ENCODE data around the gene CDH23. TPM values are rescaled to one million over a fixed set of nuclear protein-coding genes. Genes with fewer than 3 reads are reported as not detected.

The CDH23 gene
- total and polyA plus RNA-seq, 9 of the 15 experiments (the other 6 are each of a cell fraction or from before 2014, with no cell fraction given), result 0.18 to 1.2 (median 0.47) TPM

GRCh38 chr10:71746344-71747037, 349.8 kb downstream of the CDH23 start (continued):
- TF ChIP-seq REST (IDR thresholded peaks at IDR 0.05; ENCODE audit: borderline replicate concordance) (peak; percentile 81), REST (CRISPR knock-in tag; IDR thresholded peaks at IDR 0.05; ENCODE audit: low read depth) (peak; percentile 51), CBFA2T3 (IDR thresholded peaks at IDR 0.05) (peak; percentile 59), NR2C1 (IDR thresholded peaks at IDR 0.05) (peak; percentile 57; the same call in 1 of the 2 replicates), NR2C1 (tag; IDR thresholded peaks at IDR 0.05) (peak; percentile 73), POLR2B (IDR thresholded peaks at IDR 0.05; ENCODE audit: low read depth, partially characterized antibody) (no peak), NR2F6 (CRISPR knock-in tag; IDR thresholded peaks at IDR 0.05) (no peak), TCF7 (IDR thresholded peaks at IDR 0.05; ENCODE audit: borderline replicate concordance) (peak; percentile 82; the same call in 1 of the 2 replicates), WHSC1 (IDR thresholded peaks at IDR 0.05; ENCODE audit: low read length) (no peak), BMI1 (IDR thresholded peaks at IDR 0.05; ENCODE audit: low read length) (no peak), ZNF23 (CRISPR knock-in tag; IDR thresholded peaks at IDR 0.05) (no peak), ETS2 (tag; IDR thresholded peaks at IDR 0.05; ENCODE audit: borderline replicate concordance, poor library complexity, severe bottlenecking) (no peak), ZNF644 (tag; IDR thresholded peaks at IDR 0.05; ENCODE audit: low read depth) (peak; percentile 16; the same call in 1 of the 2 replicates), CBFB (CRISPR knock-in tag; IDR thresholded peaks at IDR 0.05) (no peak), ZC3H11A (IDR thresholded peaks at IDR 0.05; ENCODE audit: low read depth, low read length) (no peak), SRSF1 (IDR thresholded peaks at IDR 0.05; ENCODE audit: low read depth, low read length) (no peak), NRF1 (conservative IDR thresholded peaks at IDR 0.05 in 1 of 2, IDR thresholded peaks at IDR 0.05 in 1 of 2) (no peak)
- TF ChIP-seq, protein P1, sequence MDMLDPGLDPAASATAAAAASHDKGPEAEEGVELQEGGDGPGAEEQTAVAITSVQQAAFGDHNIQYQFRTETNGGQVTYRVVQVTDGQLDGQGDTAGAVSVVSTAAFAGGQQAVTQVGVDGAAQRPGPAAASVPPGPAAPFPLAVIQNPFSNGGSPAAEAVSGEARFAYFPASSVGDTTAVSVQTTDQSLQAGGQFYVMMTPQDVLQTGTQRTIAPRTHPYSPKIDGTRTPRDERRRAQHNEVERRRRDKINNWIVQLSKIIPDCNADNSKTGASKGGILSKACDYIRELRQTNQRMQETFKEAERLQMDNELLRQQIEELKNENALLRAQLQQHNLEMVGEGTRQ (CRISPR knock-in tag; IDR thresholded peaks at IDR 0.05), result peak; percentile 49; the same call in 1 of the 2 replicates
- TF ChIP-seq, protein P2, sequence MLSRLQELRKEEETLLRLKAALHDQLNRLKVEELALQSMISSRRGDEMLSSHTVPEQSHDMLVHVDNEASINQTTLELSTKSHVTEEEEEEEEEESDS (CRISPR knock-in tag; IDR thresholded peaks at IDR 0.05), result no peak
